Measurements from ENCODE around the gene MKI67. TPM values are rescaled to one million over a fixed set of nuclear protein-coding genes. Genes with fewer than 3 reads are reported as not detected.

Gene MKI67
- total RNA-seq, 1 donor from 2014 or later: 45.7 TPM

DNA sequence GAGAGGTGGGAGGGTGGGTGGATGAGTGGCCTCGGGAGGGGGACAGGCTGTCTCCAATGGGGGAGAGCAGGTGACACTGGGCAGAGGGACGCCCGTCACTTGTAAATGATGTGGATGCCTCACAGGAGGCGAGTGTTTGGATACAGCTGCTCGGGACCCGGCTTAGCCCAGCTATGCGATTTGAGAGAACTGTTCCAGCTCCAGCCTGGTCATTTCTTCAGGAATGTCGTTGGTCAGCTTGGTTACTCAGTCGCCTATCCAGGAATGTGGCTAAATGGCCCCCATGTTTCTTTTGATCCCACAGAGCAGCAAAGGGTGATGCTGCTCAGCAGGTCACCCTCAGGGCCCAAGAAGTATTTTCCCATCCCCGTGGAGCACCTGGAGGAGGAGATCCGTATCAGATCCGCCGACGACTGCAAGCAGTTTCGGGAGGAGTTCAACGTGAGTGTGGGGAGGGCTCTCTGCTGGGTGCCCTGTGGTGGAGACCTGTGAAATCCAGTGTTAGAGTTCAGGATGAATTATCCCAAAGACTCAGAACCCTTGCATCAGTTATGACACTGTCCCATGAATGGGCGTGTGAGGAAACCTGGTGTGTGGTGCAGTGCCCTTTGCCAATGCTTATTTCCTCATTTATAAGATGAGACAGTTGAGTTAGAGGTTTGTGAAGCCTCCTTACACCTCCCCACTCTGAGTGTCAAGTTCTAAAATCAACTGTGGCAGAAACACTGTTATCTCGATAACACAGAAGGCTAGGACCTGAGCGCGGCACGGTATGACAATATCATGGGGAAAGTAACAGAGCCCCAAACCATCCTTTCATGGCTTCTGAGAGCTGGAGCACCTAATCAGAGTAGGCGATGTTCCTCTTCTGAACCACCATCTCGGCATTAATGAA lies 76.8 kb downstream of the MKI67 start:
- Mint-ChIP-seq H3K27me3 (peaks cover 4% of the 10 kb centered on the region), H3K9me3 (ENCODE audit: low read depth) (no peaks in the 10 kb centered on the region), H3K27ac (peak overlapping the region; percentile 27), H3K36me3 (ENCODE audit: insufficient read depth) (no peaks in the 10 kb centered on the region), H3K4me3 (ENCODE audit: low read depth) (no peak overlapping the region), H3K4me1 (ENCODE audit: low read depth) (peaks cover 10% of the 10 kb centered on the region)
- TF ChIP-seq, protein P1, sequence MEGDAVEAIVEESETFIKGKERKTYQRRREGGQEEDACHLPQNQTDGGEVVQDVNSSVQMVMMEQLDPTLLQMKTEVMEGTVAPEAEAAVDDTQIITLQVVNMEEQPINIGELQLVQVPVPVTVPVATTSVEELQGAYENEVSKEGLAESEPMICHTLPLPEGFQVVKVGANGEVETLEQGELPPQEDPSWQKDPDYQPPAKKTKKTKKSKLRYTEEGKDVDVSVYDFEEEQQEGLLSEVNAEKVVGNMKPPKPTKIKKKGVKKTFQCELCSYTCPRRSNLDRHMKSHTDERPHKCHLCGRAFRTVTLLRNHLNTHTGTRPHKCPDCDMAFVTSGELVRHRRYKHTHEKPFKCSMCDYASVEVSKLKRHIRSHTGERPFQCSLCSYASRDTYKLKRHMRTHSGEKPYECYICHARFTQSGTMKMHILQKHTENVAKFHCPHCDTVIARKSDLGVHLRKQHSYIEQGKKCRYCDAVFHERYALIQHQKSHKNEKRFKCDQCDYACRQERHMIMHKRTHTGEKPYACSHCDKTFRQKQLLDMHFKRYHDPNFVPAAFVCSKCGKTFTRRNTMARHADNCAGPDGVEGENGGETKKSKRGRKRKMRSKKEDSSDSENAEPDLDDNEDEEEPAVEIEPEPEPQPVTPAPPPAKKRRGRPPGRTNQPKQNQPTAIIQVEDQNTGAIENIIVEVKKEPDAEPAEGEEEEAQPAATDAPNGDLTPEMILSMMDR (IDR thresholded peaks at IDR 0.05; ENCODE audit: unreplicated experiment): no peak
- DNase-seq (ENCODE audit: low spot score, unreplicated experiment): no peak

GRCh38 chr10:128048819-128049210 lies 77.4 kb downstream of the MKI67 start:
- H3K9me3 Mint-ChIP-seq (ENCODE audit: low read depth): no peaks in the 10 kb centered on the region
- TF ChIP-seq, protein P1 (IDR thresholded peaks at IDR 0.05; ENCODE audit: unreplicated experiment): no peak
- no peak overlapping the region for H3K27ac Mint-ChIP-seq

DNA sequence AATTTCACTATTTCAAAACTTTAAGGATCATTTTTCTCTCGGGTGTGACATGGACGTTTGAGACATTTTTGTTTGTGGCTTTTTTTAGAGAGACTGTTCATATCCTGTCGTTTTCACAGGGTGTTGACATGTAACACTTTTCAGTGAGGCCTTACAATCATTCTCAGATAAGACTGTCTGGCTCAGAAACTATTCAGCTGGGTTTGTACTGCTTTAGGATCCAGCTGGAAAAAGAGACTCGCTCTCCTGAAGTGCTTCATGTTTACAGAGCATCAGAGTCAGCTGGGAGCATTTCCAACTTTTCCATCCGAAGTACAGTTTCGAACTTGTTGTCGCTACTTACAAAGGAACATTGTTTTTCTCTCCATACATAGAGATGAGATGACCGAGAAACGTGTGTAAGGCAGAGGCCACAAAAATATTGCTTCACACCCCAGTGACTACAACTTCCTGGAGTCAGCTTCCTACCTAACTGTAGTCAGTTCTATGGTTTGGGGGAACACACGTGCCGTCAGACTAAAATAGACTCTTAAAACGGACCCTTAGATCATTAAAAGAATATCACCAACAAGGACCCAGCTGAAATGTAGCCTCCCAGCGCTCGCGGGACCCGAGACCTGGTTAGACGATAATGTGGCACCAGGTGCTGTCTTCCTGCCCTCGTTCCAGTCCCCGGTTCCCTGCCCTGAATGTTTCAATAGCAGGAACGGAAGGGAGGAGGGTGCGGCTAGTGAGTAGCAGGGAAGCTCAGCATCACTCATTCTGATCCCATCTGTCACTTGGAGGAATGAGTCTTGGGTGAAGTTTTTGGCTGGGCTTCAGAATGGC lies 78.0 kb downstream of the MKI67 start:
- H3K4me3 Mint-ChIP-seq (ENCODE audit: low read depth): no peak overlapping the region
- H3K27me3 Mint-ChIP-seq: peaks cover 4% of the 10 kb centered on the region
- H3K4me1 Mint-ChIP-seq (ENCODE audit: low read depth): peaks cover 10% of the 10 kb centered on the region
- no peak for DNase-seq (ENCODE audit: low spot score, unreplicated experiment)
- H3K9me3 Mint-ChIP-seq (ENCODE audit: low read depth): no peaks in the 10 kb centered on the region
- no peak overlapping the region for H3K27ac Mint-ChIP-seq
- H3K36me3 Mint-ChIP-seq (ENCODE audit: insufficient read depth): no peaks in the 10 kb centered on the region
- TF ChIP-seq, protein P1 (IDR thresholded peaks at IDR 0.05; ENCODE audit: unreplicated experiment): no peak

More at GRCh38 chr10:128048819-128049210, 77.4 kb downstream of the MKI67 start:
- Mint-ChIP-seq H3K4me1 (ENCODE audit: low read depth) (peaks cover 10% of the 10 kb centered on the region), H3K27me3 (peaks cover 4% of the 10 kb centered on the region), H3K4me3 (ENCODE audit: low read depth) (no peak overlapping the region), H3K36me3 (ENCODE audit: insufficient read depth) (no peaks in the 10 kb centered on the region)
- DNase-seq (ENCODE audit: low spot score, unreplicated experiment): no peak

- no peaks in the 10 kb centered on the region for H3K9me3 Mint-ChIP-seq (ENCODE audit: low read depth)
- peaks cover 4% of the 10 kb centered on the region for H3K27me3 Mint-ChIP-seq
- H3K36me3 Mint-ChIP-seq (ENCODE audit: insufficient read depth): no peaks in the 10 kb centered on the region
- peak; percentile 25 for DNase-seq (ENCODE audit: low spot score, unreplicated experiment)
- TF ChIP-seq, protein P1 (IDR thresholded peaks at IDR 0.05; ENCODE audit: unreplicated experiment): no peak
- peaks cover 10% of the 10 kb centered on the region for H3K4me1 Mint-ChIP-seq (ENCODE audit: low read depth)
- peak overlapping the region; percentile 4 for H3K4me3 Mint-ChIP-seq (ENCODE audit: low read depth)
- H3K27ac Mint-ChIP-seq: peak overlapping the region; percentile 30
Observed at GRCh38 chr10:128047351-128047750, 78.9 kb downstream of the MKI67 start.

DNA sequence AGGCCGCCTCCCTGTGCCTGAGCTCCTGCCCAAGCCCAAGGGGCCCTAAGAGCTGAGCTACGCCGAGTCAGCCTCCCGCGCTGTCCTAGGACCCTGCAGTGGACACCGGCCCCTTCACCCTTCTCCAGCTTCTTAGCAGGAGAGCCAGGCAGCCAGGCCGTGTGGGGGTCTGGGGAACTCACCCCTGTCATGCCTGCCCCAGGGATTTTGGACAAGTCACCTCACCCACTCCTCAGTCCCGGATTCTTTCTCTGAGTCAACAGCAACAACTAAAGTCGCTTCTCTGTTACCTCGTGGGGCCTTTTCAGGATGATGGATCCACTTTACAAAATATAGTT lies 79.3 kb downstream of the MKI67 start:
- DNase-seq (ENCODE audit: low spot score, unreplicated experiment): no peak

More for the DNA sequence above, 79.3 kb downstream of the MKI67 start:
- no peaks in the 10 kb centered on the region for H3K36me3 Mint-ChIP-seq (ENCODE audit: insufficient read depth)
- H3K27me3 Mint-ChIP-seq: peaks cover 9% of the 10 kb centered on the region
- H3K4me1 Mint-ChIP-seq (ENCODE audit: low read depth): peaks cover 10% of the 10 kb centered on the region
- no peak overlapping the region for H3K4me3 Mint-ChIP-seq (ENCODE audit: low read depth)
- no peak overlapping the region for H3K27ac Mint-ChIP-seq
- TF ChIP-seq, protein P1 (IDR thresholded peaks at IDR 0.05; ENCODE audit: unreplicated experiment): no peak
- H3K9me3 Mint-ChIP-seq (ENCODE audit: low read depth): no peaks in the 10 kb centered on the region
